ENCODE results near the gene NT5C1A.

The NT5C1A gene

DNA sequence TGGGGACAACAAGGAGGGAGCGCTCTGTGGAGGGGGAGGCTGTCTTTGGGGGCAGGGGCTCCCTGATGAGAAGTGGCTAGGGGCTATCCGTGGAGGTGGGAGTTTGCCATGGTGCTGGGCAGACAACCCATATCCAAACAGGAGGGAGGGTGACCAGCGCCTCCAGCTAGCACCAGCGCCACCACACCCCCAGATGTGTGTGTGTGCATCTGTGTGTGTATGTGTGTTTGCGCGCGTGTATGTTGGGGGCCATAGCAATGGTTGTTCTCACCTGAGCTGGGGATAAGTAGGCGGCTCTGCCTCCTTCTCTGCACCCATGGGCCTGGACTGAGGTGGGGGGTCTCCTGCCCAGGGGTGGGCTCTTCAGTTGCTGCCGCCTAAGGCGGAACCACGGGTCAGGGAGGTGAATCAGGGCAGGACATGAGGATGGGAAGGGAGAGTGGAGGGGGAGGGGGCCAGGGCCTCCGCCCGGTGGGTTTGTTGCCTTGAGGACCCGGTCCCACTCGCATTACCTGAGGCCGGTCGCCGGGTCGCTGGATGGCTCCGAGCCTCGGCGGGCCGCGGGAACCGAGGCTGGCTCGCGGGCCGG lies 19.0 kb upstream of the NT5C1A start:
- no peak; the same call in 2 of the 3 replicates for ATAC-seq
- TF ChIP-seq ZNF8 (CRISPR knock-in tag; IDR thresholded peaks at IDR 0.05) (no peak), SNAI2 (CRISPR knock-in tag; IDR thresholded peaks at IDR 0.05) (no peak)

DNA sequence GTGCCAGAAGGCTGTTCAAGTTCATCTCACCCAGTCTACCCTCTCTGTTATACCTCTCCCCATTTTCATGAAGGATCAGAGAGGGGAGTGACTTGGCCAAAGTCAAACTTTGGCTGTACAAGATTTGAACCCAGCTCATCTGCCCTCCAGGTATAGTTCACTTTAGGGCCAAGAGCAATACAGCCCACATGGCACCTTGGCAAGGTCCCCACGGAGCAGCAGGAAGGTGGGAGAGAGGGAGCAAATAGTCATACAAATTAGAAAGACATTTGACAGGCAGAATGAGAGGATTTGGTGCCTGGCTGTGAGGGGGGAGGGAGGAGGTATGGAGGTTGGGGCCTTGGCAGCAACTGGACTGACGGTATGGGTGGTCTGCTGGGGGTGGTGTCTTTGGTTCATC lies 18.3 kb upstream of the NT5C1A start:
- no peak for TF ChIP-seq CSDC2 (CRISPR knock-in tag; IDR thresholded peaks at IDR 0.05)
- no peak for TF ChIP-seq ZC3H10 (CRISPR knock-in tag; IDR thresholded peaks at IDR 0.05)
- TF ChIP-seq PPARA (CRISPR knock-in tag; IDR thresholded peaks at IDR 0.05; ENCODE audit: borderline replicate concordance), result no peak
- TF ChIP-seq TCF4 (CRISPR knock-in tag; IDR thresholded peaks at IDR 0.05; ENCODE audit: borderline replicate concordance), result no peak
- TF ChIP-seq, protein P1, sequence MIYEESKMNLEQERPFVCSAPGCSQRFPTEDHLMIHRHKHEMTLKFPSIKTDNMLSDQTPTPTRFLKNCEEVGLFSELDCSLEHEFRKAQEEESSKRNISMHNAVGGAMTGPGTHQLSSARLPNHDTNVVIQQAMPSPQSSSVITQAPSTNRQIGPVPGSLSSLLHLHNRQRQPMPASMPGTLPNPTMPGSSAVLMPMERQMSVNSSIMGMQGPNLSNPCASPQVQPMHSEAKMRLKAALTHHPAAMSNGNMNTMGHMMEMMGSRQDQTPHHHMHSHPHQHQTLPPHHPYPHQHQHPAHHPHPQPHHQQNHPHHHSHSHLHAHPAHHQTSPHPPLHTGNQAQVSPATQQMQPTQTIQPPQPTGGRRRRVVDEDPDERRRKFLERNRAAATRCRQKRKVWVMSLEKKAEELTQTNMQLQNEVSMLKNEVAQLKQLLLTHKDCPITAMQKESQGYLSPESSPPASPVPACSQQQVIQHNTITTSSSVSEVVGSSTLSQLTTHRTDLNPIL (CRISPR knock-in tag; IDR thresholded peaks at IDR 0.05; ENCODE audit: low read depth), result no peak
- no peak for ATAC-seq

DNA sequence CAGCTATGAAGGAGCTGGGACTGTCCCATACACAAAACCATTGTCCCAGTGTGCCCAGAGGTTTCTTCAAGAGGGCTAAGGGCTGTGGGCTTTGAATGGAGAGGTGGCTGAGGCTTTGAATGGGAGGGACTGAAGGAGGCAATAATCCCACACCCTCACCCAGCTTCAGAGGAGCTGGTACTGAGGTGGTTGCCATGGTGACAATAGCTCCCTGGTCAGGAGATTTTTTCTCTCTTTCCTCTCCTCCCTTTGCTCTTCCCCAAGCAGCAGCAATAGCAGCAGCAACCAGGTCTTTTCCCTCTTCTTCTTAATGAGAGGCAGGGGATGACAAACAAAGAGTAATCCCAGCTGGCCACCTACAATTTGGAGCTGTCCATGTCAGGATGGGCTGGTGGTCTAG lies 17.7 kb upstream of the NT5C1A start:
- ATAC-seq, result no peak
- TF ChIP-seq GLIS3 (CRISPR knock-in tag; IDR thresholded peaks at IDR 0.05), result no peak
- TF ChIP-seq ZFP3 (CRISPR knock-in tag; IDR thresholded peaks at IDR 0.05), result no peak
- TF ChIP-seq RARB (CRISPR knock-in tag; IDR thresholded peaks at IDR 0.05), result no peak
- no peak for TF ChIP-seq ESRRG (CRISPR knock-in tag; IDR thresholded peaks at IDR 0.05)
- TF ChIP-seq TOX (CRISPR knock-in tag; IDR thresholded peaks at IDR 0.05; ENCODE audit: borderline replicate concordance), result no peak
- TF ChIP-seq ZNF565 (CRISPR knock-in tag; conservative IDR thresholded peaks at IDR 0.05; ENCODE audit: low read depth), result no peak

DNA sequence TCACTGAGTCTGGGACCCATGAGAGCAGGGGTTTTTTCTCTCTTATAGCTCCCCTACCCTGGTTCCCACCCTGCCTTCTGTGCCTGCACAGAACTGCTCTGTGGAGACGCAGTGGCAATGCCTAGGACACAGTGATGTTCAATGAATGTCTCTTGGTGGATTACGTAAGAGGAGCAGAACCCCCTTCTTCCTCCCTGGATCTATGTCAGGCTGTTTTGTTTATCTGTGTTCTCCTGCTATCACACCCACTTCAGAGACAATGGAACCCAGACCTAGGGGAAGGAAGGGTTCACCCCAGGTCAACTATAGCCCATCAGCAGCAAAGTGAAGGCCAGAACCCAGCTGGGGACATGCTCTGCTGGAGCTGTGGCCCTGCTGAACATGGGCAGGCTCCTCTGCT lies 17.3 kb upstream of the NT5C1A start:
- no peak for ATAC-seq
- TF ChIP-seq, protein P1 (CRISPR knock-in tag; IDR thresholded peaks at IDR 0.05; ENCODE audit: low read depth), result no peak
- TF ChIP-seq ISL1 (CRISPR knock-in tag; IDR thresholded peaks at IDR 0.05) (no peak), TOX (CRISPR knock-in tag; IDR thresholded peaks at IDR 0.05; ENCODE audit: borderline replicate concordance) (no peak), ZC3H10 (CRISPR knock-in tag; IDR thresholded peaks at IDR 0.05) (no peak), ZFP30 (CRISPR knock-in tag; IDR thresholded peaks at IDR 0.05) (no peak), ZNF565 (CRISPR knock-in tag; conservative IDR thresholded peaks at IDR 0.05; ENCODE audit: low read depth) (no peak), ARNTL (CRISPR knock-in tag; IDR thresholded peaks at IDR 0.05; ENCODE audit: borderline replicate concordance, low read depth) (no peak), ZNF70 (CRISPR knock-in tag; IDR thresholded peaks at IDR 0.05) (no peak), PPARA (CRISPR knock-in tag; IDR thresholded peaks at IDR 0.05; ENCODE audit: borderline replicate concordance) (no peak), ESRRG (CRISPR knock-in tag; IDR thresholded peaks at IDR 0.05) (no peak), BACH2 (CRISPR knock-in tag; IDR thresholded peaks at IDR 0.05; ENCODE audit: borderline replicate concordance) (no peak), ZNF8 (CRISPR knock-in tag; IDR thresholded peaks at IDR 0.05) (no peak), ZFP3 (CRISPR knock-in tag; IDR thresholded peaks at IDR 0.05) (no peak), CSDC2 (CRISPR knock-in tag; IDR thresholded peaks at IDR 0.05) (no peak), TCF4 (CRISPR knock-in tag; IDR thresholded peaks at IDR 0.05; ENCODE audit: borderline replicate concordance) (no peak), OSR1 (CRISPR knock-in tag; IDR thresholded peaks at IDR 0.05) (no peak), GLIS3 (CRISPR knock-in tag; IDR thresholded peaks at IDR 0.05) (no peak)
- TF ChIP-seq, protein P2, sequence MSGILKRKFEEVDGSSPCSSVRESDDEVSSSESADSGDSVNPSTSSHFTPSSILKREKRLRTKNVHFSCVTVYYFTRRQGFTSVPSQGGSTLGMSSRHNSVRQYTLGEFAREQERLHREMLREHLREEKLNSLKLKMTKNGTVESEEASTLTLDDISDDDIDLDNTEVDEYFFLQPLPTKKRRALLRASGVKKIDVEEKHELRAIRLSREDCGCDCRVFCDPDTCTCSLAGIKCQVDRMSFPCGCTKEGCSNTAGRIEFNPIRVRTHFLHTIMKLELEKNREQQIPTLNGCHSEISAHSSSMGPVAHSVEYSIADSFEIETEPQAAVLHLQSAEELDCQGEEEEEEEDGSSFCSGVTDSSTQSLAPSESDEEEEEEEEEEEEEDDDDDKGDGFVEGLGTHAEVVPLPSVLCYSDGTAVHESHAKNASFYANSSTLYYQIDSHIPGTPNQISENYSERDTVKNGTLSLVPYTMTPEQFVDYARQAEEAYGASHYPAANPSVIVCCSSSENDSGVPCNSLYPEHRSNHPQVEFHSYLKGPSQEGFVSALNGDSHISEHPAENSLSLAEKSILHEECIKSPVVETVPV (CRISPR knock-in tag; IDR thresholded peaks at IDR 0.05), result no peak
- TF ChIP-seq, protein P3, sequence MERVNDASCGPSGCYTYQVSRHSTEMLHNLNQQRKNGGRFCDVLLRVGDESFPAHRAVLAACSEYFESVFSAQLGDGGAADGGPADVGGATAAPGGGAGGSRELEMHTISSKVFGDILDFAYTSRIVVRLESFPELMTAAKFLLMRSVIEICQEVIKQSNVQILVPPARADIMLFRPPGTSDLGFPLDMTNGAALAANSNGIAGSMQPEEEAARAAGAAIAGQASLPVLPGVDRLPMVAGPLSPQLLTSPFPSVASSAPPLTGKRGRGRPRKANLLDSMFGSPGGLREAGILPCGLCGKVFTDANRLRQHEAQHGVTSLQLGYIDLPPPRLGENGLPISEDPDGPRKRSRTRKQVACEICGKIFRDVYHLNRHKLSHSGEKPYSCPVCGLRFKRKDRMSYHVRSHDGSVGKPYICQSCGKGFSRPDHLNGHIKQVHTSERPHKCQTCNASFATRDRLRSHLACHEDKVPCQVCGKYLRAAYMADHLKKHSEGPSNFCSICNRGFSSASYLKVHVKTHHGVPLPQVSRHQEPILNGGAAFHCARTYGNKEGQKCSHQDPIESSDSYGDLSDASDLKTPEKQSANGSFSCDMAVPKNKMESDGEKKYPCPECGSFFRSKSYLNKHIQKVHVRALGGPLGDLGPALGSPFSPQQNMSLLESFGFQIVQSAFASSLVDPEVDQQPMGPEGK (CRISPR knock-in tag; IDR thresholded peaks at IDR 0.05; ENCODE audit: borderline replicate concordance), result no peak
- TF ChIP-seq, protein P4, sequence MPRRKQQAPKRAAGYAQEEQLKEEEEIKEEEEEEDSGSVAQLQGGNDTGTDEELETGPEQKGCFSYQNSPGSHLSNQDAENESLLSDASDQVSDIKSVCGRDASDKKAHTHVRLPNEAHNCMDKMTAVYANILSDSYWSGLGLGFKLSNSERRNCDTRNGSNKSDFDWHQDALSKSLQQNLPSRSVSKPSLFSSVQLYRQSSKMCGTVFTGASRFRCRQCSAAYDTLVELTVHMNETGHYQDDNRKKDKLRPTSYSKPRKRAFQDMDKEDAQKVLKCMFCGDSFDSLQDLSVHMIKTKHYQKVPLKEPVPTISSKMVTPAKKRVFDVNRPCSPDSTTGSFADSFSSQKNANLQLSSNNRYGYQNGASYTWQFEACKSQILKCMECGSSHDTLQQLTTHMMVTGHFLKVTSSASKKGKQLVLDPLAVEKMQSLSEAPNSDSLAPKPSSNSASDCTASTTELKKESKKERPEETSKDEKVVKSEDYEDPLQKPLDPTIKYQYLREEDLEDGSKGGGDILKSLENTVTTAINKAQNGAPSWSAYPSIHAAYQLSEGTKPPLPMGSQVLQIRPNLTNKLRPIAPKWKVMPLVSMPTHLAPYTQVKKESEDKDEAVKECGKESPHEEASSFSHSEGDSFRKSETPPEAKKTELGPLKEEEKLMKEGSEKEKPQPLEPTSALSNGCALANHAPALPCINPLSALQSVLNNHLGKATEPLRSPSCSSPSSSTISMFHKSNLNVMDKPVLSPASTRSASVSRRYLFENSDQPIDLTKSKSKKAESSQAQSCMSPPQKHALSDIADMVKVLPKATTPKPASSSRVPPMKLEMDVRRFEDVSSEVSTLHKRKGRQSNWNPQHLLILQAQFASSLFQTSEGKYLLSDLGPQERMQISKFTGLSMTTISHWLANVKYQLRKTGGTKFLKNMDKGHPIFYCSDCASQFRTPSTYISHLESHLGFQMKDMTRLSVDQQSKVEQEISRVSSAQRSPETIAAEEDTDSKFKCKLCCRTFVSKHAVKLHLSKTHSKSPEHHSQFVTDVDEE (CRISPR knock-in tag; IDR thresholded peaks at IDR 0.05), result no peak
